OCI-LY7 (cell line): ENCODE results near the gene MED31. TPM values are rescaled to one million over a fixed set of nuclear protein-coding genes. Genes with fewer than 3 reads are reported as not detected.
"Not testable (repeated sequence)": the region's sequence is repeated elsewhere in the genome, so short reads cannot be mapped to it uniquely, and the experiment has no call there.

ENCODE experiments used
- BruUV-seq: library from RNA; stranded (reverse); fragments of 400-500 nt; replicated peaks from 2 replicates; lab custom pipeline; 2021; lab: Mats Ljungman, UMichigan
- CTCF ChIA-PET: fragments of 300-600 bp; sonication (Branson Sonifier 250); formaldehyde crosslinking; loops from one replicate; lab custom pipeline; 2022; ENCODE audit warnings: antibody characterized with exemption; ENCODE audit not compliant: unreplicated experiment; lab: Charles Lee
- POLR2A ChIA-PET: fragments of 300-600 bp; sonication (Branson Sonifier 250); formaldehyde crosslinking; loops from one replicate; lab custom pipeline; 2022; ENCODE audit warnings: antibody characterized with exemption; lab: Charles Lee
- DNase-seq: peaks from one replicate; pipeline ENCODE4 v3.0.0-alpha.2; 2015; ENCODE audit warnings: low spot score
- H2AFZ ChIP-seq: fragments of 200-600 bp; sonication (generic), shearing (Covaris generic); 2 replicates; pipeline ENCODE4 v1.6.1; 2014; ENCODE audit warnings: mild to moderate bottlenecking, antibody characterized with exemption, low read length, moderate library complexity
- H3K27ac ChIP-seq: fragments of 200-600 bp; sonication (generic); 2 replicates; pipeline ENCODE4 v1.5.1; 2014; ENCODE audit warnings: mixed run types, low read depth, mild to moderate bottlenecking, moderate library complexity, low read length, inconsistent platforms; ENCODE audit not compliant: poor library complexity, severe bottlenecking
- H3K36me3 ChIP-seq: fragments of 200-600 bp; sonication (generic); 2 replicates; pipeline ENCODE4 v1.6.1; 2014; ENCODE audit warnings: mild to moderate bottlenecking, antibody characterized with exemption, low read length, moderate library complexity, mixed read lengths; ENCODE audit not compliant: insufficient read depth
- H3K4me1 ChIP-seq: fragments of 200-600 bp; sonication (generic); 2 replicates; pipeline ENCODE4 v1.5.1; 2014; ENCODE audit warnings: mild to moderate bottlenecking, low read length; ENCODE audit not compliant: insufficient read depth, poor library complexity, severe bottlenecking
- H3K4me2 ChIP-seq: fragments of 200-600 bp; sonication (generic); 2 replicates; pipeline ENCODE4 v1.6.1; 2014; ENCODE audit warnings: mild to moderate bottlenecking, low read length
- H3K4me3 ChIP-seq: fragments of 200-600 bp; sonication (generic); 2 replicates; pipeline ENCODE4 v1.5.1; 2014; ENCODE audit warnings: mild to moderate bottlenecking, low read depth, low read length; ENCODE audit not compliant: poor library complexity, severe bottlenecking
- H3K79me2 ChIP-seq: fragments of 200-600 bp; sonication (generic); 2 replicates; pipeline ENCODE4 v1.6.1; 2016; ENCODE audit warnings: low read depth, mild to moderate bottlenecking, low read length, moderate library complexity, mixed read lengths; ENCODE audit not compliant: insufficient read depth
- H3K9me2 ChIP-seq: fragments of 200-600 bp; sonication (generic); 2 replicates; pipeline ENCODE4 v1.6.1; 2016; ENCODE audit warnings: mild to moderate bottlenecking, low read length, mixed read lengths; ENCODE audit not compliant: insufficient read depth
- H3K9me3 ChIP-seq: fragments of 200-600 bp; sonication (generic); 2 replicates; pipeline ENCODE4 v1.6.1; 2014; ENCODE audit warnings: mild to moderate bottlenecking, mixed run types, low read length, mixed read lengths
- H4K20me1 ChIP-seq: fragments of 200-600 bp; sonication (generic); 2 replicates; pipeline ENCODE4 v1.6.1; 2014; ENCODE audit warnings: mild to moderate bottlenecking, antibody characterized with exemption, low read length, moderate library complexity, mixed read lengths; ENCODE audit not compliant: insufficient read depth
- CTCF ChIP-seq: fragments of 200-600 bp; sonication (generic); conservative IDR thresholded peaks from 2 replicates; pipeline ENCODE4 v1.5.1; 2014; ENCODE audit warnings: mild to moderate bottlenecking, antibody characterized with exemption, low read length, moderate library complexity, mixed read lengths
- EZH2phosphoT487 ChIP-seq: fragments of 200-600 bp; sonication (generic); IDR thresholded peaks from 2 replicates; pipeline ENCODE4 v1.6.1; 2018; ENCODE audit warnings: low read depth, borderline replicate concordance, mild to moderate bottlenecking, mixed run types, antibody characterized with exemption, low read length, moderate library complexity, mixed read lengths
- intact Hi-C: fragments of 100-400 bp; cut with micrococcal nuclease; formaldehyde crosslinking; loops from one replicate; pipeline ENCODE4 v1.10.0; 2022; ENCODE audit not compliant: unreplicated experiment
- total RNA-seq, 2 experiments: library from RNA; depleted of rRNA in 1 of 2; stranded (reverse); fragments of >200 nt in 1 of 2; shearing (Covaris generic) in 1 of 2; gene quantifications; 2 replicates each; pipeline ENCODE4 v1.2.3, GENCODE V29; 2014 to 2022

Gene MED31
- total RNA-seq, 2 experiments from 2014 or later, result 14.6 to 25.2 TPM

GRCh38 chr17:6696906-6697305 lies 45.5 kb upstream of the MED31 start:
- no peak for DNase-seq
- intact Hi-C loops, result no loop called here
- H3K79me2 ChIP-seq, result no peaks in the 10 kb centered on the region
- no peak overlapping the region for H2AFZ ChIP-seq
- CTCF ChIA-PET, result no interaction called here
- no TSS peak for BruUV-seq
- no peak overlapping the region for H3K27ac ChIP-seq
- H3K4me1 ChIP-seq, result no peaks in the 10 kb centered on the region
- no peaks in the 10 kb centered on the region for H3K36me3 ChIP-seq
- no peaks in the 10 kb centered on the region for H3K9me3 ChIP-seq
- H4K20me1 ChIP-seq, result no peaks in the 10 kb centered on the region
- TF ChIP-seq EZH2phosphoT487 (no peak), CTCF (no peak)
- no peaks in the 10 kb centered on the region for H3K9me2 ChIP-seq
- POLR2A ChIA-PET, result no interaction called here
- H3K4me3 ChIP-seq, result no peak overlapping the region
- no peak overlapping the region for H3K4me2 ChIP-seq

GRCh38 chr17:6695565-6695964 lies 44.2 kb upstream of the MED31 start:
- no TSS peak for BruUV-seq
- intact Hi-C loops, result no loop called here
- H3K9me2 ChIP-seq, result no peaks in the 10 kb centered on the region
- H3K4me3 ChIP-seq, result no peak overlapping the region
- no peaks in the 10 kb centered on the region for H3K4me1 ChIP-seq
- no peaks in the 10 kb centered on the region for H3K9me3 ChIP-seq
- no peak overlapping the region for H2AFZ ChIP-seq
- DNase-seq, result no peak
- H3K36me3 ChIP-seq, result no peaks in the 10 kb centered on the region
- no peaks in the 10 kb centered on the region for H3K79me2 ChIP-seq
- H3K27ac ChIP-seq, result no peak overlapping the region
- ChIA-PET CTCF (no interaction called here), POLR2A (no interaction called here)
- no peaks in the 10 kb centered on the region for H4K20me1 ChIP-seq
- TF ChIP-seq EZH2phosphoT487 (no peak), CTCF (no peak)
- H3K4me2 ChIP-seq, result no peak overlapping the region

GRCh38 chr17:6695051-6695450 lies 43.6 kb upstream of the MED31 start:
- H3K27ac ChIP-seq, result no peak overlapping the region
- DNase-seq, result no peak
- intact Hi-C loops, result no loop called here
- no peaks in the 10 kb centered on the region for H3K79me2 ChIP-seq
- no peaks in the 10 kb centered on the region for H3K9me3 ChIP-seq
- no peaks in the 10 kb centered on the region for H3K4me1 ChIP-seq
- H3K9me2 ChIP-seq, result no peaks in the 10 kb centered on the region
- TF ChIP-seq EZH2phosphoT487, result no peak
- no peak overlapping the region for H3K4me3 ChIP-seq
- ChIA-PET POLR2A (no interaction called here), CTCF (interaction anchor here (0.6 kb wide), 1 partner anchor 369 kb away, joined by 3 read pairs; no protein-coding TSS in a partner anchor)
- H3K4me2 ChIP-seq, result no peak overlapping the region
- BruUV-seq, result no TSS peak
- H2AFZ ChIP-seq, result no peak overlapping the region
- H3K36me3 ChIP-seq, result no peaks in the 10 kb centered on the region
- no peaks in the 10 kb centered on the region for H4K20me1 ChIP-seq

GRCh38 chr17:6691958-6692357 lies 40.6 kb upstream of the MED31 start:
- H3K9me3 ChIP-seq, H3K9me2 ChIP-seq, DNase-seq, H3K4me3 ChIP-seq, BruUV-seq, H4K20me1 ChIP-seq, H2AFZ ChIP-seq, CTCF ChIA-PET, H3K4me1 ChIP-seq, intact Hi-C loops, H3K36me3 ChIP-seq, H3K79me2 ChIP-seq, H3K27ac ChIP-seq, H3K4me2 ChIP-seq: not testable (repeated sequence)
- POLR2A ChIA-PET, result interaction anchor here (0.6 kb wide), 1 partner anchor 60 kb away, joined by 3 read pairs; no protein-coding TSS in a partner anchor
